ENCODE results near the gene CASP8.

CASP8 gene

GRCh38 chr2:201267278-201268030 lies 7.1 kb downstream of the CASP8 start:
- TF ChIP-seq, protein P1, sequence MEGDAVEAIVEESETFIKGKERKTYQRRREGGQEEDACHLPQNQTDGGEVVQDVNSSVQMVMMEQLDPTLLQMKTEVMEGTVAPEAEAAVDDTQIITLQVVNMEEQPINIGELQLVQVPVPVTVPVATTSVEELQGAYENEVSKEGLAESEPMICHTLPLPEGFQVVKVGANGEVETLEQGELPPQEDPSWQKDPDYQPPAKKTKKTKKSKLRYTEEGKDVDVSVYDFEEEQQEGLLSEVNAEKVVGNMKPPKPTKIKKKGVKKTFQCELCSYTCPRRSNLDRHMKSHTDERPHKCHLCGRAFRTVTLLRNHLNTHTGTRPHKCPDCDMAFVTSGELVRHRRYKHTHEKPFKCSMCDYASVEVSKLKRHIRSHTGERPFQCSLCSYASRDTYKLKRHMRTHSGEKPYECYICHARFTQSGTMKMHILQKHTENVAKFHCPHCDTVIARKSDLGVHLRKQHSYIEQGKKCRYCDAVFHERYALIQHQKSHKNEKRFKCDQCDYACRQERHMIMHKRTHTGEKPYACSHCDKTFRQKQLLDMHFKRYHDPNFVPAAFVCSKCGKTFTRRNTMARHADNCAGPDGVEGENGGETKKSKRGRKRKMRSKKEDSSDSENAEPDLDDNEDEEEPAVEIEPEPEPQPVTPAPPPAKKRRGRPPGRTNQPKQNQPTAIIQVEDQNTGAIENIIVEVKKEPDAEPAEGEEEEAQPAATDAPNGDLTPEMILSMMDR (IDR thresholded peaks at IDR 0.05) = no peak
- Histone ChIP-seq H3K27ac (no peak overlapping the region), H3K4me3 (no peak overlapping the region), H3K27me3 (no peaks in the 10 kb centered on the region), H3K4me1 (no peaks in the 10 kb centered on the region), H3K36me3 (peaks cover 0 to 49% (median 13%) of the 10 kb centered on the region in 3 donors), H3K9me3 (no peaks in the 10 kb centered on the region)
- DNase-seq = no peak
- intact Hi-C loops (cut with DNase I; ENCODE audit: low total_unique reads) = no loop called here

DNA sequence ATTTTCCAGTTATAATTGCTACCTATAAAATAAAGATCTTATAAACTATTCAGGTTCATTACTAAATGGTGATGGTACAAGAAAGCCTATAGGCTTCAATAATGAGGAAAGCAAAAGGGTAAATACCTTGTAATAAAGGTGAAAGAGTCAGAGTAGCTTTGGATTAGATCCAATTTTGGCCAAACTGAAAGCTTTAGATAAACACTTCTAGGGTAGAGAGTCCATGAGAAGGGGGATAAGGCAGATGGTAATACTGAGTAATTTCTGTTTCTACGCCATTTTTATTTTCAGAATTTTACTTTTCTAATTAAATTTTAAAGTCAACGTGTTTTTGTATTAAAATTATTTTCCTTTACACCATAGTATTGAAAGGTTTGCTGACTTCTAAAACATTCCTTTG lies 9.4 kb downstream of the CASP8 start:
- intact Hi-C loops (cut with DNase I; ENCODE audit: low total_unique reads) = no loop called here
- Histone ChIP-seq H3K27me3 (no peaks in the 10 kb centered on the region), H3K9me3 (no peaks in the 10 kb centered on the region), H3K36me3 (peaks cover 9 to 71% (median 35%) of the 10 kb centered on the region in 3 donors), H3K27ac (no peak overlapping the region), H3K4me1 (no peaks in the 10 kb centered on the region), H3K4me3 (no peak overlapping the region)
- DNase-seq = no peak
- TF ChIP-seq, protein P1 (IDR thresholded peaks at IDR 0.05) = no peak

GRCh38 chr2:201270293-201271001 lies 10.1 kb downstream of the CASP8 start:
- no peak for DNase-seq
- TF ChIP-seq, protein P1 (IDR thresholded peaks at IDR 0.05) = no peak
- no peaks in the 10 kb centered on the region for H3K4me1 ChIP-seq
- H3K27ac ChIP-seq = no peak overlapping the region
- no peaks in the 10 kb centered on the region for H3K9me3 ChIP-seq
- H3K36me3 ChIP-seq = peaks cover 9 to 78% (median 35%) of the 10 kb centered on the region in 3 donors
- no peak overlapping the region for H3K4me3 ChIP-seq
- intact Hi-C loops (cut with DNase I; ENCODE audit: low total_unique reads) = no loop called here
- H3K27me3 ChIP-seq = no peaks in the 10 kb centered on the region

DNA sequence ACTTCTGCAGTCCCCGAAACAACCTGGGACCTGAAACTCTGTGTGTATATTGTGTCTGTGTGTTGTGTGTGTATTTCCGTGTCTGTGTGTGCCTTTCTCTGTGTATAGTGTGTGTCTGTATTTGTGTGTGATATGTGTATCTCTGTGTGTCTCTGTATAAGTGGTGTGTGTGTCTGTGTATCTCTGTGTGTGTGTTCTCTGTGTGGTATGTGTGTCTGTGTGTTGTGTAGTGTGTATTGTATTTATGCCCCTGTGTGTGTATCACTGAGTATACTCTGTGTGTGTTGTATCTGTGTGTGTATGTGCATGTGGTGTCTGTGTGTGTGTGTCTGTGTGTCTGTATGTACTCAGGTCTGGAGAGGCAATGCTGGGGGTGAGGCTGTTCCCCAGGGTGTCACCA lies 11.6 kb downstream of the CASP8 start:
- no peak for DNase-seq
- H3K36me3 ChIP-seq = peaks cover 9 to 81% (median 30%) of the 10 kb centered on the region in 3 donors
- TF ChIP-seq, protein P1 (IDR thresholded peaks at IDR 0.05) = no peak
- no peak overlapping the region for H3K4me3 ChIP-seq
- no peaks in the 10 kb centered on the region for H3K27me3 ChIP-seq
- H3K27ac ChIP-seq = no peak overlapping the region
- no peaks in the 10 kb centered on the region for H3K4me1 ChIP-seq
- no peaks in the 10 kb centered on the region for H3K9me3 ChIP-seq
- intact Hi-C loops (cut with DNase I; ENCODE audit: low total_unique reads) = no loop called here

GRCh38 chr2:201273330-201273983 lies 13.1 kb downstream of the CASP8 start:
- DNase-seq = no peak
- TF ChIP-seq, protein P1 (IDR thresholded peaks at IDR 0.05) = no peak
- H3K27me3 ChIP-seq = no peaks in the 10 kb centered on the region

More at GRCh38 chr2:201273330-201273983, 13.1 kb downstream of the CASP8 start:
- intact Hi-C loops (cut with DNase I; ENCODE audit: low total_unique reads) = no loop called here
- Histone ChIP-seq H3K9me3 (no peaks in the 10 kb centered on the region), H3K36me3 (peaks cover 9 to 82% (median 25%) of the 10 kb centered on the region in 3 donors), H3K27ac (no peak overlapping the region), H3K4me3 (no peak overlapping the region), H3K4me1 (no peaks in the 10 kb centered on the region)

All from tibial artery (tissue), 4 donors.